Superior temporal gyrus (tissue), 1 donor: Measurements from ENCODE around the gene RARG.

Experiments used
- DNase-seq: peaks from one replicate; pipeline ENCODE4 v3.0.0-alpha.2; 2016; ENCODE audit errors: extremely low spot score

RARG gene

GRCh38 chr12:53244337-53244736, 12.3 kb upstream of the RARG start:
- DNase-seq: no peak

- no peak for DNase-seq
Measured at GRCh38 chr12:53241623-53242412, 9.8 kb upstream of the RARG start.

DNA sequence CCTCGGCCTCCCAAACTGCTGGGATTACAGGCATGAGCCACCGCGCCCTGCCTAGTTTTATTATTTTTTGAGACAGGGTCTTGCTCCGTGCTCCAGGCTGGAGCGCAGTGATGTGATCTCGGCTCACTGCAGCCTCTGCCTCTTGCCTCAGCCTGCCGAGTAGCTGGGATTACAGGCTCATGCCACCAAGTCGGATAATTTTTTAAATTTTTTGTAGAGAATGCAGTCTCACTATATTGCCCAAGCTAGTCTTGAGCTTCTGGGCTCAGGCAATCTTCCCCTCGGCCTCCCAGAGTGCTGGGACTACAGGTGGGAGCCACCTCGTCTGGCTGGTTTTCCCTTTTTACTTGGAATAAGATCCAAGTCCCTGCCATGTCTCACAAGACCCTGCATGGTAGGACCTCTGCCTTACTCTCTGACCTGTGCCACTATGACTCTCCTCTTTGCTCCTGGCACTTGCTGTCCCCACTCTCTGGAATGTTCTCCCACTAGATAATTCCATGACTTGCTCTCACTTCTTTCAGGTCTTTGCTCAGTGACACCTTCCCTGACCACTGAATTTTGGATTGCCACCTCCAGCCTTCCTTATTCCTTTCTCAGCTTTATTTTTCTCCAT, 7.7 kb upstream of the RARG start:
- no peak for DNase-seq

GRCh38 chr12:53236443-53237111, 4.6 kb upstream of the RARG start:
- no peak for DNase-seq

- DNase-seq: no peak
Measured at GRCh38 chr12:53235742-53236442, 3.9 kb upstream of the RARG start.

DNA sequence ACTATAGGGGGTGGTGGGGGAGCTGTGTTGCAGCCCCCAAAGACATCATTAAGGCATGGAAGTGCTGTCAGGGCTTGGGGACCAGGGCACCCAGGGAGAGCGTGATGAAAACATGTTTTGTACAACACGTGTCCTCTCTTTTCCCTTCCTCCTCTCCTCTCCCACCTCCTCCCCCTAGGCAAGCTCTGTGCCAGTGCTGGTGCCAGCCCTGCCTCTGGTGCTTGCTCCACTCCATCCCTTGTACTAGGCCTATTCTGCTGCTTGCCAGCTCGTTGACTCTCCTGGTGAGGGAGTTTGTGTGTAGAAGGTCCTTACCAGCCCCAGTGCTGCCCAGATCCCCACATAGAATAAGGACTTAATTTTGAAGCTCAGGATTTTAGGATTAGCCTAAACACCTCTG, 3.2 kb upstream of the RARG start:
- no peak for DNase-seq

DNA sequence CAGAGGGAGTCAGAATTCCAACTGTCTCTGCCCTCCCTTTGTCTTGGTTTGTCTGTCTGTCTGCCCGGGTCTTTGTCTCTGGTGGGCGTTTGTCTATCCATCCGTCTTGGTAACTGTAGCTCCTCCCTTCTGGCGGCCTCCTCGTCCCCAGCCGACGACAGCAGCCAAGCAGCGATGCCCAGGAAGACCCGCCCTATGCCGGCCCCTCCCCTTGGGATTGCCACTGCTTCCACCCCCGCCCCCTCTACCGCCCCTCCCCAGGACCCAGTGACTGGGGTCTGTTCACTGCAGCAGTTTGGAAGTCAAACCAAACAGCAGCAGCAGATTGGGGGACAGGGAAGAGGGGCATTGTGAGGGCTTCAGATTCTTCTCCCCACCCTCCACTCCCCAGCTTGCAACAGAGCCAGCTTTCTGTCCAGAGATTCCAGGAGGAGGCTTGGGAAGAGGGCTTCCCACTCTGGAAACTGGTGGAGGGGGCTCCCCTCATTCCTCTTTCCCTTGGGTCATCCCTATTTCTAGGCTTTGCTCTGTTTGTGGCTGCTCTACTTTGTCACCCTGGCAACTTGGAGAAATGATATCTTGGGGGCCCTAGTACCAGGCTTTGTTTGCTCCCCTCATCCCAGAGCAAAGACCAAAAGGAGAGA, 2.4 kb upstream of the RARG start:
- DNase-seq: no peak

GRCh38 chr12:53233671-53234121, 1.7 kb upstream of the RARG start:
- no peak for DNase-seq

GRCh38 chr12:53232646-53233461, 845 bp upstream of the RARG start:
- no peak for DNase-seq

GRCh38 chr12:53231671-53231920, 413 bp downstream of the RARG start:
- no peak for DNase-seq

- DNase-seq: no peak
Measured at GRCh38 chr12:53230108-53230845, 1.7 kb downstream of the RARG start.

DNA sequence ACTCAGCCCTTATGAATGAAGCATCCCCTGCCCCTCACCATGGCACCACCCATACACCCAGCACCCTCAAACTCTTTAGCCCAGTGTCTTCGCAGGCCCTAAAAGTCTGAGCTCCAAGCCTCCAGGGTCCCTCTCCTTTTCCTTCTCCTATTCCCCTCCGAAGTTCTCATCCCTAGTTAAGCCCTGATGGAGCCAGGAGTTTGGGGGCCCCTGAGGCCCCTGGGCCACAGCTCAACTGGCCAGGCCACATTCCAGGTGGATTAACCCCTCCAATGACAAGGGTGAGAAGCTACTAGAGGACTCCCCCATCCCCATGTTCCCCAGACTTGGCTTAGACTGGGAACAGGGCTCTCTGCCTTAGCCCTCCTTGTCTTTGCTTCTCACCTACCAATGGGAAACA, 2.6 kb downstream of the RARG start:
- DNase-seq: no peak

- DNase-seq: no peak
Measured at GRCh38 chr12:53227836-53228235, 4.2 kb downstream of the RARG start.

DNA sequence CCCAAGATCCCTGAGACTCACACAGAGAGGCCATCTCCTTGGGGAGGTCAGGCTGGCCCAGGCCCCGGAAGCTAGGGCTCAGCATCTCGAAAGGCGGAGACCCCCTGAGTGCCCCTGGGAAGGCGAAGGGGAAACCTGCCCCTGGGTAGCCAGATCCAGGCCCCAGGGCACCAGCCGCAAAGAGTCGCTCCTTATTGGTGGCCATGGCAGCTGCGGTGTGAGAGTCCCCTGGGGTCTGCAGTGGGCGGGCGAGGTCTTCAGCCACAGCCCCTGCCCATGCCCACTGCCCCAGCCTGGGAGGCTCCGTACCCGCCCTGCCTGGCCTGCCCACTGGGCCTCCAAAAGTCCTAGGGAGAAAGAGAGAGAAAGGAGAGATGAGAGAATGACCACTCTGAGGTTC, 4.7 kb downstream of the RARG start:
- no peak for DNase-seq

DNA sequence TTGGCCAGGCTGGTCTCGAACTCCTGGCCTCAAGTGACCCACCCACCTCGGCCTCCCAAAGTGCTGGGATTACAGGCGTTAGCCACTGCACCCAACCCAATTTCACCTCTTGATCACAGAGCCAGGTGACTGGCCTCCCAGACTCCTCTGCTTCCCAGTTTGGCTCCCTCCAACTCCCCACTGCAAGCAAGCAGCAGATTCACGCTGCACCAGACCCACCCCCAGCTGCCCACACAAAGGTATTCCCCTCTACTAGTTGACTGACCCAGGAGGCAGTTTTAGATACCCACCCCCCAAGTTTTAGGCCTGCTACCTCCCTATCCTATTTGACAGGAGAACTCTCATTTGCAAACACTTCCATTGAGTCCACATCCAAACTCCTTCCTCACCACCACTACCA, 5.2 kb downstream of the RARG start:
- DNase-seq: no peak

- no peak for DNase-seq
Measured at GRCh38 chr12:53225635-53226424, 6.2 kb downstream of the RARG start.

DNA sequence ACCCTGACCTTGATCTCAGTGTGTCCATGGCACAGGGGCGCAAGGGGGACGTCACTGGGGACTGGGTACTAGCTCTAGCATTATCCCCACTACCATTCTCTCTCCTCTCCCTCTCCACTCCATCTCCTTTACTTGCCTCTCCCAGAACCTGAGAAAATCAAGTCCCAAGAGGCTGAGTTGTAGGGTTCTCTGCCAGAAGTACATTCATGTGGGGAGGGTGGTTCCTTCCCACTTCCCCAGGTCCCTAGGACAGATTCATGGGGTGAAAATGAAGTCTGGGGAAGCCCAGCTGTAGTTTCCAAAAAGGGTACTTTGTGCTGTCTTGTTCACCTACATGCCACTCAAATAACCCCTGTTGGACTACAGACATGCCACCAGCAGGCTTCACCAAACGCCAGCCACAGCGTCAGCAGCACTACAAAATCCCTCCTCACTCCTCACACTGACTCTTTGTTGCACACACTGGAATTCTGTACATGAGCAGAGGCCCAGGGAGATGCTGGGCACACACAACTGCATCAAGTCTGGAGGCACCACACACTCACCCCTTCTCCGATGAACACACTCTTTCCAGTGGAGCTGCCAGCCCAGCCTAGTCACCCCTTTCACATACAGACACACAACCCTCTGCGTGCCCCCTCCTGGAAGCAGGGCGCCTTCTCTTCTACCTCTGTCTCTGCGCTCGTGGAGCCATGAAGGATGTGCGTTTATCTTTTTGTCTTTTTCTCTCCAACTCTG, 6.9 kb downstream of the RARG start:
- DNase-seq: no peak

GRCh38 chr12:53224061-53224896, 7.7 kb downstream of the RARG start:
- no peak for DNase-seq
